Neural progenitor cell (in vitro differentiated cells): ENCODE data around the gene HECTD4.

Experiments
- EZH2 ChIP-seq: fragments of 200-600 bp; sonication (generic); IDR thresholded peaks from 2 replicates; pipeline ENCODE4 v1.6.1; 2017; ENCODE audit warnings: antibody characterized with exemption, mild to moderate bottlenecking, moderate library complexity
- TF ChIP-seq, protein P1 (sequence below): fragments of 200-600 bp; sonication (generic); IDR thresholded peaks from 2 replicates; pipeline ENCODE4 v1.5.1; 2017; ENCODE audit warnings: antibody characterized with exemption, mild to moderate bottlenecking

DNA sequence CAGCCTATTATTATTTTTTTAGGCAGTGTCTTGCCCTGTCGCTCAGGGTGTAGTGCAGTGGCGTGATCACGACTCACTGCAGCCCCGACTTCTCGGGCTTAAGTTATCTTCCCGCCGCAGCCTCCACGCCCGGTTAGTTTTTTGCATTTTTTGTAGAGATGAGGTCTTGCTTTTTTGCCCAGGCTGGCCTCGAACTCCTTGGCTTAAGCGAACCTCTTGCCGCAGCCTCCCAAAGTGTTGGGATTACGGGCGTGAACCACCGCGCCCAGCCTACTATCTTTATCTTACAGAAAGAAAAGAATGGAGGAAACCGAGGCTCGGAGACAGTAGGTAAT, 36.0 kb upstream of the HECTD4 start:
- TF ChIP-seq, protein P1, sequence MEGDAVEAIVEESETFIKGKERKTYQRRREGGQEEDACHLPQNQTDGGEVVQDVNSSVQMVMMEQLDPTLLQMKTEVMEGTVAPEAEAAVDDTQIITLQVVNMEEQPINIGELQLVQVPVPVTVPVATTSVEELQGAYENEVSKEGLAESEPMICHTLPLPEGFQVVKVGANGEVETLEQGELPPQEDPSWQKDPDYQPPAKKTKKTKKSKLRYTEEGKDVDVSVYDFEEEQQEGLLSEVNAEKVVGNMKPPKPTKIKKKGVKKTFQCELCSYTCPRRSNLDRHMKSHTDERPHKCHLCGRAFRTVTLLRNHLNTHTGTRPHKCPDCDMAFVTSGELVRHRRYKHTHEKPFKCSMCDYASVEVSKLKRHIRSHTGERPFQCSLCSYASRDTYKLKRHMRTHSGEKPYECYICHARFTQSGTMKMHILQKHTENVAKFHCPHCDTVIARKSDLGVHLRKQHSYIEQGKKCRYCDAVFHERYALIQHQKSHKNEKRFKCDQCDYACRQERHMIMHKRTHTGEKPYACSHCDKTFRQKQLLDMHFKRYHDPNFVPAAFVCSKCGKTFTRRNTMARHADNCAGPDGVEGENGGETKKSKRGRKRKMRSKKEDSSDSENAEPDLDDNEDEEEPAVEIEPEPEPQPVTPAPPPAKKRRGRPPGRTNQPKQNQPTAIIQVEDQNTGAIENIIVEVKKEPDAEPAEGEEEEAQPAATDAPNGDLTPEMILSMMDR, result no peak
- no peak for TF ChIP-seq EZH2
